ENCODE measurements around the gene IMMP1L.

GRCh38 chr11:31397239-31397834 is 112.1 kb downstream of the IMMP1L start:
- TF ChIP-seq CTCF (IDR thresholded peaks at IDR 0.05) (peak; percentile 36 to 69 (median 58)), POLR2A (IDR thresholded peaks at IDR 0.05) (no peak)

Data from heart left ventricle (tissue), 13 donors.